ENCODE data around the gene FAM217B.
"Not testable (repeated sequence)": the region's sequence is repeated elsewhere in the genome, so short reads cannot be mapped to it uniquely, and the experiment has no call there.

The FAM217B gene

DNA sequence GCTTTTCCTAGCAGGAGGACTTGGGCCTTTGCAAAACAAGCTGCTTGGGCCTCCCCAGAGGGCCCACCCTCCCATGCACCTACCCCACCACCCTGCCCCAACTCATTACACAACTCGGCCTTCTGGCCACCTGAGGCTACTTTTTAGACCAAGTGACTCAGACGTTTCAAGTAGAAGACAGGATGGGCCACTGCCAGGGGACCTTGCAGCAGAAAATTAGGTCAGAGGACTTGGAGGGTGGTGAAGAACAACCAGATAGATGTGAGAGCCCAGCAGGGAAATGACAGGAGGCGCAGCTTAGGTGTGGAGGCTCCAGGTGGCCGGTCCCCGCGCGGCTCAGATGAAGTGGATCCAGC, 1.5 kb upstream of the FAM217B start:
- no peak for DNase-seq (ENCODE audit: low read depth)

DNA sequence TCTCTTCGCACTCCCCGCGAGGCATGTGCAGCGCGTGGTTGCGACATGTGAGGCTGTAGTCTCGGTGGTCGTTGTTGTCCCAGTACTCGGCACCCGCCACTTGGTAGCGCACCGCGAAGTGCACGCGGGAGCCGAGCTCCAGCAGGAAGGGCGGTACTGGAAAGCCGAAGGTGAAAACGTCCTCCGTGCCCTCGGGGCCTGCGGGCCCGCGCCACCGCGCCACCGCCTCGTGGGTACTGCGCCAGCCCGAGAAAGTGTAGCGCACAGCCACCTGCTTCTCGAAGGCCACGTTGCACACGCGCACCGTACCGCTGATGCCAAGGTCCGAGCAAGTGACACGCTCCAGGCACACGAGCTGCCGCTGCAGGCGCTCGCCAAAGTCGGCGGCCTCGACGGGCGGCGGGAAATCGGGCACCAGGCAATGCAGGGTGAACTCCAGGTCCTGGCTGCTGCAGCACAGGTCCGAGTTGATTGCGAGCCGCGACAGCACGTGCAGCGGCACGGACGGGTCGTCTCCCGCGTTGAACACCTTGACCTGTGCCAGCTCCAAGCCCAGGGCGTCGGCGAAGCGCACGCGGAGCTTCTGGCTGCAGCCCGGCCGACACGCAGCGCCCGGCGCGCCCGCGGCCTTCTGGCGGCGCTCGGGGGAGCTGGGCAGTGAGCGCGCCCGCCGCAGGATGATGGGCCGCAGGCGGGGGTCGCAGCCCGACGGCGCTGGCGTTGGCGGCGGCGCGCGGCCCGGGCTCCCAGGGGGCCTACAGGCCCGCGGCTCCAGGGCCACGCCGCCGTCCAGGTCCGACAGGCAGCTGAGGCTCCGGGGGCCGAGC, 924 bp upstream of the FAM217B start:
- DNase-seq (ENCODE audit: low read depth), result no peak

DNA sequence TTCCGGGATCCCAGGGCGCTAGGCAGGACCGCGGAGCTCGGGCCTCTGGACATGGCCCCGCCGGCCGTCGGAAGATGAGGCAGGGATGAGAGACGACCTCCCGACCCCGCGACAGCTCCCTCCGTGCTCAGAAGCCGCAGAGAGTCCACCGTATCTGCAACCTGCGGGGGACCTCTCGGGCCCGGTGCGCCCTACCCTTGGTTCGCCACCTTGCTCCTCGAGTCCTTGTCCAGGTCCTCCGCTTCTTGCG, 385 bp upstream of the FAM217B start:
- DNase-seq (ENCODE audit: low read depth), result no peak

DNA sequence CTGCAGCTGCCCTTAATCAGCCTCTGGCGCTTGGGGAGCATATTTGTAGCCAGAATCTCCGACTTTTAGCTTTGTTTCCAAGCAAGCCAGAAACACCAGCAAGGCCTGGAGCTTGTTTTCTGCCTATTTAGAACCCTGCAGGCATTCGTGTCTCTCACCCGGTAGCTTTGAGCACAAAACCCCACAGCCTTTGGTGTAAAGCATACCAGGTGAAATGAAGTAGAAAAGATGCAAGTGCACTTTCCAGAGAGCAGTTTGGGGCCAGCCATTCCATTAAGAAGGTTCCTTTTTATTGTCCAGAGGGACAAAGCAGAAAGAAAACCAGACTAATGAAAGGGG, 736 bp downstream of the FAM217B start:
- DNase-seq (ENCODE audit: low read depth), result no peak

DNA sequence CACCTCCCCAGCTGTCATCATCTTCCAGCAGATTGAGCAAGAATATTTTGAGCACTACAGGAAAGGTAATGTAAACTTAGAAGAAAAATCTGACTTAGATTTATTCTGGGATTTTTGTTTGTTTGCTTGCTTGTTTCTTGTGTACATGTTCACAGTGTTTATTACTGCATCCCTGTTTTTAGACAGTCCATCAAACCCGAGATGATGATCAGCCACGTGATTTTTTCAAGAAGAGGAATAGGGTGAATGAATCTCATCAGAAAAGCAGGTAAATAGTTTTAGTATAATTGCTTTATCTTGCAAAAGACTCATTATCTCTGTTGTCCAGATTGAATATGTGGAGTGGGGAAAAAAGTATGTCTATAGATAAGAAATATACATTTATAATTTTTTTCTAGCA, 2.1 kb downstream of the FAM217B start:
- no peak for DNase-seq (ENCODE audit: low read depth)

DNA sequence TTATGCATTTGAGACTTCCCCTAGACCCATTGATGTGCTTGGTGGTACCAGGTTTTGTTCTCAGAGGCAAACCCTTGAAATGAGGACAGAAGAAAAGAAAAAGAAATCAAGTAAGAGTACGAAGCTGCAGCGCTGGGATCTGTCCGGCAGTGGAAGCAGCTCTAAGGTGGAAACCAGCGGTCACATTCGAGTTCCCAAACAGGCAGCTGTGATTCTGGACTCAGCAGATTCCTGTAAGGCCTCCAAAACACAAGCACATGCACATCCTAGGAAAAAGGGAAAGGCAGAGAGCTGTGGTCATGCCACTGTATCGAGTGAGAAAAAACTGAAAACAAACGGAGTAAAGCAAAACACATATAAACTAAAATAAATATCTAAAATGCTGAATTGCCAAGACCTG, 4.5 kb downstream of the FAM217B start:
- DNase-seq (ENCODE audit: low read depth), result no peak

DNA sequence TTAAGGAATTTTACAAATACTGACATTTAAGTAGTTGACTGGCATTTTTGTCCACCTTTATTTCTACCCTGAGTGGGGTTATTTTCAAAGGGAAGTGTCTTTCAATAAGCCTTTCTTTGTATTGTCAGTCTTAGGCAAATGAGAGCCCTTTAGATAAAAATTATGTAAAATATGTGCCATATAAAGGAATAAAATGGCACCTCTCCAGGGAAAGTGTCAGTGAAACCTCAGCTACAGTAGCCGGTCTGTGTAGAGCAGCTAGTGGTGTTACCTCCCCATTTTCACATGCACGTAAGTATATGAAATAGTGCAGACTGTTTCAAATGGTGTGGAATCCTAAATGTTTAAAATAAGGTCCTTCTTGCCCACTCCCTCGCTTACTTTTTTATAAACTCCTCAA, 5.0 kb downstream of the FAM217B start:
- no peak for DNase-seq (ENCODE audit: low read depth)

DNA sequence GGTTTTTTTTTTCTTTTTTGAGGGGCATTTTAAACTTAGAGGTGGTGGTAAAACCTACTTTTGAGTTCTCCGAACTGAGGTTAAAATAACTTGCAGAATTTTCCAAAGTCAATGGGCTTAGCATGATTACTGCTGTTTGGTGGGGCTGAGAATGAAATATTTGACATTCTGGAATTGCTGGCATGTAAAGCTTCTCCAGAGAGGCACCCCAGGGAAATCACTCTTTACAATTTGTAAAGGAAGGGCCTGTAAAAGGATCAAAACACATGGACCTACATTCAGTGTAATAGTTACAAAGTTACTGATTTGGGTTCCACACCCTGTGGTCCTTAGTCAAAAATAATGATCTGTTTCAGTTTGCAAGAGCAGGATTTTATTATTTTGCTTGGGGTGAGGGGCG, 5.5 kb downstream of the FAM217B start:
- DNase-seq (ENCODE audit: low read depth), result no peak

DNA sequence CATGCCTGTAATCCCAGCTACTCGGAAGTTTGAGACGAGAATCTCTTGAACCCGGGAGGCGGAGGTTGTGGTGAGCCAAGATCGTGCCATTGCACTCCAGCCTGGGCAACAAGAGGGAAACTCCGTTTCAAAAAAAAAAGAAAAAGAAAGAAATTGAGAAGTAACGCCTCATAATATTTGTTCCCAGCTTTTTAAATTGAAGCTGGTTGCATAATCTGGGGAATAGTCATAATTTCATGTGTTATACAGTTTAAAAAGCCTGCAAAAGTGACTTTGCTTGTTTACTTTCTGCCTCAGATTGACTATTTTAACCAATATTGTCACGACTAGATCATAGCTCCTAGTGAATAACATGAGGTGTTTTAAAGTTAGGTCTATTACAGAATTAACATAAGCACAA, 7.2 kb downstream of the FAM217B start:
- DNase-seq (ENCODE audit: low read depth), result no peak

DNA sequence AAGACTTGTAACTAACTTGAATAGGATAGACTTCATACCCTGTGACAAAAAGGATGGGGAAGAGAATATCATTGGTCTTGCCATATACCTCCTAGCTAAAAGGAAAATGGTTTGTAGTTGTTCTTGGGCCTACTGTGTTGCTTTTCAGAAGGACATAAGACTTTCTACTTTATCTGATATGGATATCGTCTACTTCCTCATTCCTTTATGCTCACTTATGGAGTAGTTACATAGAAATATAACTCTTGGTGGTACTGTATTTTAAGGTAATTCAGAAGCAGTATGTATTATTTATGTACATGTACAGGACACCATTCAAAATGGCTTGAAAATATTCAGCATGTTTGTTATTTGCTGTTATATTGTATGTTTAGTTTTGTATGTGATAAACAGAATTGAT, 8.0 kb downstream of the FAM217B start:
- DNase-seq (ENCODE audit: low read depth), result no peak

DNA sequence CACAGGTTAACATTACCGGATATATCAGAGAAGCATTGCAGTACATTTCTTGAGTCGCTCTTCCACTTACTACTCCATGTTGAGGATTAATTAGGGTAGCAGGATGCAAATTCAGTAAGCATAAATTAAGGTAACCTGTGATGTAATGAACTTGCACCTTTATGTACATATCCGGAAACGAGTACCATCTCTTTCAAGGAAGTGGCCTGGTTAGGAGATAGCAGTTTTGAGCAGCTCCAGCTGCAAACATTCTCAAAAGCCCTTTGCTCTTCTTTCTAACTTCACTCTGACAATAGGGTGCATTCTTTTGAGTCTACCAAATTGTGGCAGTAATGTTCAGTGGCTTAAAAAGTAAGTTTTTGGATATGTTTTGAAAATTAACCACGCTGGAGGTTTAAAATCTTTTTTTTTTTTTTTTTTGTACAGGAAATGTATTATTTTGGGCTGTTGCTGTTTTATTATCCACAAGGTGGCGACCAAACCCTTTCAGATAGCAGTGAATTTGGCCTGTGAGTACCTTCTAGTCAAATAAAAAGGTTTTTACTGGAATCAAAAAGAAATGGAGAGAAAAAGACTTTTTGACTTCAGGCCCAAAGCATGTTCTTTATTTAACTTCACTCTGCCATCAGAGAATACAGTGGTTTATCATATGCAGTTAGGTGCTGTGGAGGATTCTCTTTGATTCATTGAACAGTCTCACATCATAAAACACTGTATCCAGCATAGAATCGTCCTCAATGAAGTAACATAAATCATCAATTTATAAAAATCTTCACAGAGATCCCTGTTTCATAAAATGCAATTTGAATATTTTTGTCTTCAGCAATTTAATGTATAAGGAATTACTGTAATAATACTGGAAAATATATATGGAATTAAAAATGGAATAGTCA, 8.9 kb downstream of the FAM217B start:
- no peak for DNase-seq (ENCODE audit: low read depth)

DNA sequence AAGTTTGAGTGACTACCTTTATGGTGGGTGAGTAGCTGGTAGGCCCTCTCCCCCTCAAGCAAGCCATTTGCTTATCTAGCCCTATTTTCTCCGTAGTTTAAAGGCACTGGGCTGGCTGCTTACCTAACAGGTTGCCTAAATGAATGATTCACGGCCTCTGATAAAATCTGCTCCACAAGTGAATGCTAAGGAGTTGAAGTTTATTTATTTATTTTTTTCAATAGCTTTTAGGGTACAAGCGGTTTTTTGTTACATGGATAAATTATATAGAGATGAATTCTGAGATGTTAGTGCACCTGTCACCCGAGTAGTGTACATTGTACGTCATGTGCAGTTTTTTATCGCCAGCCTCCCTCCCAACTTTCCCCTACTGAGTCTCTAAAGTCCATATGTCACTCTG, 9.7 kb downstream of the FAM217B start:
- DNase-seq (ENCODE audit: low read depth), result no peak

DNA sequence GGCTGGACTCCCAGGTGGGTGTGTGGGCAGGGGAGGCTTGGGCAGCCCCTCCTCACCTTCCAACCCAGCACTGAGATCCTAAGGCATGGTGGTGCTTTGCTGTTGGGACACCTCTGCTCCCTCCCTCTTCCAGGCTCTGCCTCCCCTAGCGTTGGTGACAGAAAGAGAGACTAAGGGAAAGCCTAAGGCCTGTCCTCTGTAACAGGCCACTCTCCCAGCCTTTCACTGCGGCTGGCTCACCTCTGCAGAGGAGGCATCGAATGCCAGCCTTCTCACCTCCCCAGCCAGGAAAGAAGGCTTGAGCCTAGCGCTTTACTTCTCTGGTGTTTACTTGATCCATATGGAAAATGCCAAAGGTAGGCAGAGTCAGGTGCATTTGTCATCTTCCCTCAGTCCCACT, 14.5 kb downstream of the FAM217B start:
- no peak for DNase-seq (ENCODE audit: low read depth)

DNA sequence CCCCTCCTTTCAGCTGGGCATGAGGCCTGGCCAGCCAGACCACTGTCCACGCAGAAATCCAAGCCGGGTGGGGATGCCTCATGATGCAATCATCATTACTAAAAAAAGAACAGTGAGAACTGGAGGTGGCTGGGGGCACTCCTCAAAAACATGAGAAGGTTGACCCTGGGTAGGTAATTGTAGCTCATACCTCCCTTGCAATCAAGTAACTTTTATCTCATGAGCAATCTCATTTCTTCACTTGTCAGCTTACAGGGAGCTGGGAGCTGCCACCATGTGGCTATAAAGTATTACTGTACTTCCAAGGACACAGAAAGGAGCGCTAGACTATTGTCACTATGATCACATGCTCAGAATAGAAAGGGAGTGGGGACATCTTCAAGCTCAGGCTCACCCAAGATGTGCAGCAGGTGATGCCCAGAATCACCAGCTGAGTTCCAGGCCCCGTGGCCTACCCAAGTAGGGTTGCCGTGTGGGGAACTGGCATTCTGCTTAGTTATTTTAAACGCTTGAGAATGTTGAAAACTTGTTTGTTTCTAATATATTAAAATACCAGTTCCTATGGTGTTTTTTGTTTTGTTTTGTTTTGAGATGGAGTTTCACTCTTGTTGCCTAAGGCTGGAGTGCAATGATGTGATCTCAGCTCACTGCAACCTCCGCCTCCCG, 15.1 kb downstream of the FAM217B start:
- no peak for DNase-seq (ENCODE audit: low read depth)

DNA sequence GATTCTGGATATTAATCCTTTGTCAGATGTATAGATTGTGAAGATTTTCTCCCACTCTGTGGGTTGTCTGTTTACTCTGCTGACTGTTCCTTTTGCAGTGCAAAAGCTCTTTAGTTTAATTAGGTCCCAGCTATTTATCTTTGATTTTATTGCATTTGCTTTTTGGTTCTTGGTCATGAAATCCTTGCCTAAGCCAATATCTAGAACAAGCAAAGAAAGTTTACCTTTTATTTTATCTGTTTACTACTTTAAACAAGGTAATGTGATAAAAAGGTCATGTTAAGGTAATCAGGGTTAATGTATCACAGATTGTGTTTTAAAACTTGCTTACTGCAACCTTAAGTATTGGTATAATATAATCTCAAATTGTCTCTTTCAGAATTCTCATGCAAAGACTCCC, 17.4 kb downstream of the FAM217B start:
- DNase-seq (ENCODE audit: low read depth), result not testable (repeated sequence)

DNA sequence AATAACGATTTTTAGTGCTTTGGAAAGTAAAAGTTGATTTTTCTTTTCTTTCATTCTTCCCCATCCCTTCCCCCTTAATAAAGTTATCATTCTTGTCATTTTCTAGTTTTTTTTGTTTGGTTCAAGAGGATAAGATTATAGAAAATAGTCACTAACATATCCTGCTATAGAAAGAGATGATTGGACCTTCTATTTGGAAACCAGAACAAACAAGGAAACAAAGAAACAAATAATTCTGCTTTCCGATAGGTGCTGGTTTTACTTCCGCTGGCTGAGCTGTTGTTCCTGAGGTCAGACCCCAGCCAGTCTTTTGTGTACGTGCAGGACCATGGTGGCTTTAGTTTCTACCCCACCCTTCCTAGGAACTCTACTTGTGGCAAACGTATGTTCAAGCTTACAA, 17.9 kb downstream of the FAM217B start, which contains the start of gene CDH26:
CDH26 (plus strand) TSS at position 301 of the 400 bp plus-strand sequence. CDS start 304 bp downstream, outside the sequence.
- no peak for DNase-seq (ENCODE audit: low read depth)

DNA sequence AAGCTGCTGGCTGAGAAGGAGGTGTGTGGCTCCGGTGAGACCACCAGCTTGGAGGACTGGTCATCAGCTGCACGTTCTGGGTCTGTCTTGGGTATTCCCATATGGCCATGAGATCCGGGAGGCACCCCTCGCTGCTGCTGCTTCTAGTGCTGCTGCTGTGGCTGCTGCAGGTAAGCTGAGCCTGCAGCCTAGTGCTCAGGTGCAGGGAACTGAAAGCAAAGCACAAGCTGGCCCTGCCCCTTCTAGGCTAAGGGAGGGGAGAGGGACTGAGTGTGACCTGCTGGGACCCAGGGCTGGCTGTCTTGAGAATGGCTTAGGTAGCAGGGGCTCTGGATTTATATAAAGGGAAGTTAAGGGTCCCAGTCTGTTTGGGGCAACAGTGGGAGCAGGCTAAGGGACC, 18.4 kb downstream of the FAM217B start:
- DNase-seq (ENCODE audit: low read depth), result no peak

DNA sequence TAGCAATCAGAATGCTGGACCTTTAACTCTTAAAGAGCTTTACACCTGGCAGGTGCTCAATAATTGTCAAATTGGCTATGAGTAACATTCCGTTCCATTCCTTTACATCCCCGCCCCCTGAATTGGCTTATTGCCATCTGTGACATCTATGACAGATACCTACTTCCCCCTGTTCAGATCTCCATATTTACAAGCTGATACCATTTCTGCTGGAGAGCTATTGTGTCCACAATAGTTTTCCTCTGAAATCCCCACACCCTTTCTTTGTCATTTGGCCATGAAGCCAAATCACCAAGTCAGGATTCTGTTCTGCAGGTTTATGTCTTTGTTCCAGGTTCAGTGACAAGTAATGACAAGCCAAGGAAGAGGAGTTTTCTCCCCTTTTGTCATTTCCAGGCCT, 21.2 kb downstream of the FAM217B start:
- no peak for DNase-seq (ENCODE audit: low read depth)

DNA sequence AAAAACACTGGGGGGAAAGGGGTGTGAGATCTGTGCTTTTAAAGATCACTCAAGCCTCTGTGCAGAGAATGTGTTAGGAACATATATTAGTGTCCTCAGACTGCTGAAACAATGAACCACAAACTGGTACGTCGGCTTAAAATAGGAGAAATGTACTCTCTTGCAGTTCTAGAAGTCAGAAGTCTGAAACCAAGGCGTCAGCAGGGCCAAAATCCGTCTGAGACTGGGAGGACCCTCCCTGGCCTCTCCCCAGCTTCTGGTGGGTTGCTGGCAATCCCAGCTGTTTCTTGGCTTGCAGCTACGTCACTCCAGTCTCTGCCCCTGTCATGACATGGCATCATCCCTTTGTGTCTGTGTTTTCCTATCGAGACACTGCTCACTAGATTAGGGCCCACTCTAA, 22.0 kb downstream of the FAM217B start:
- no peak for DNase-seq (ENCODE audit: low read depth)

DNA sequence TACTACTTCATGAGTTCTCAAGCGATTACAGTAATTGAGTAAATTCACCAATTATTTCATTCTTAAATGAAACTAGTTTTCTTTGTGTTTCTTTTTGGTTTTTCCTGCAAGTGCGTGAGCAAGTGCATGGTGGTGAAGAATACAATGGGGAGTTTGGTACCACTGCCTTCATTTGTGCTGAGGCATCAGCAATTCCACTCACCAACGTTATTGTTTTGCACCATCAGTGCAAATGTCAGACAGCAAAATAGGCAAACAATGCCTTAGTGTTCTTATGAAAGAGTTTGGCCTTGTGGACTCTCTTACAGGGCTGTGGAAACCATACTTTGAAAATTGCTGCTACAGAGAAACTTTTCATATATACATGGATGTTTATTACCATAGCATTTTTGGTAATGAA, 26.2 kb downstream of the FAM217B start:
- no peak for DNase-seq (ENCODE audit: low read depth)

DNA sequence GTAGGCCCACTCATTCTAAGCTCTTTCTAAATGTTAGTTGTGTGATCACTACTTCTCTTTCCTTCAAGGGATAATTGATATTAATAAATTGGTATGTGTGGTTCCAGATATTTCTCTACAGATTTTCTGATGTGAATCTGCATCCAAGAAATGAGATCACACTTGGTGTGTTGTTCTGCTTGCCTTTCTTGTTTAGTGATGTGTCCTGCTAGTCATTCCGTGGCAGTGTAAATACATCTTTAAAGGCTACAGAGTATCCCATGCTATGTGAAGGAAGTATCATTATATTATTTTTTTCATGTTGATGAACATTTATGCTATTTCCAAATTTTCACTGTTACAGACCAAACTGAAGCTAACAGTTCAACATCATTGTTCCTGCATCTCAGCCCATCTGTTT, 31.2 kb downstream of the FAM217B start:
- no peak for DNase-seq (ENCODE audit: low read depth)

DNA sequence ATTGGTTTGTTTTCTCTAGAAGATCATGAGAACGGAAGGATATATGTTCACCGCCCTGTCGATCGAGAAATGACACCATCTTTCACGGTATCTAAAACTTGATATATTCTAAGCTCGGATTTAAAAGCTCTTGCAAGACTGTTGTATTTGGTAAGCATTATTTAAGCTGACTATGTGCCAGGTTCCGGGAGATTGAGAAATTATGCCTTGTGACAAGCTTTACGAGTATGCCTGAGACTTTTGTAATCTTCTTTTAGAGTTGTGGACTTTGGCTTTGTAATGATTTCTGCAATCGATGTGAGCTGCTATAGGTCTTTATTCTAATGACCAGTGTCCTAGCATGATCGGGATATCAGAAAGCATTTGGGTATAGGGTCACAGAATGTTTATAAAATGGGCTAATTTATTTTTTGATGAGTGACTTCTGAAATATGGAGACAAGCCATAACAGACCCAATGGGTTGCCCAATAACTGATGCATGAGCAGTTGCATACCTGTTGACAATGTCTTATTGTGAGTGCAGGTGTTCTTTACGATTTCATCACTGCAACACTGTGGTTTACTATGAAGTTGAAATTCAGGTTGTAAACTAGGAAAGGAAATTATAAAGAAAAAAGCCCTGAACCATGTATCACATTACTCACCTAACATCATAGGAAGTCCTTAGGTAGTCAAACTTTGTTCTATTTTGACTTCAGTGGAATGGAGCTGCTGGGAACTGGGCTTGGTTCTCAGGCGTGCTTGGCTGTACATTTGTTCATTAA, 32.0 kb downstream of the FAM217B start:
- DNase-seq (ENCODE audit: low read depth), result no peak

Data from stimulated activated CD4-positive, alpha-beta T cell treated with anti-CD3 and anti-CD28 coated beads, Interleukin-2, amount 100 ng/mL, for 4 hours (primary cell).